Stimulated activated naive CD8-positive, alpha-beta T cell treated with anti-CD3 and anti-CD28 coated beads, Interleukin-15, Interleukin-2, amounts not matched to agents 100 ng/mL and 50 ng/mL, for 24 hours (primary cell): ENCODE measurements around the gene PCSK6.

Experiments used
- H3K27ac Mint-ChIP-seq: one replicate; pipeline ENCODE4 v1.8.0; 2021; ENCODE audit warnings: mild to moderate bottlenecking, mixed read lengths
- H3K27me3 Mint-ChIP-seq: one replicate; pipeline ENCODE4 v1.8.0; 2021; ENCODE audit warnings: mixed read lengths
- H3K36me3 Mint-ChIP-seq: one replicate; pipeline ENCODE4 v1.8.0; 2021; ENCODE audit warnings: low read depth, mixed read lengths
- H3K4me1 Mint-ChIP-seq: one replicate; pipeline ENCODE4 v1.8.0; 2021; ENCODE audit warnings: low read depth, mixed read lengths
- H3K4me3 Mint-ChIP-seq: one replicate; pipeline ENCODE4 v1.8.0; 2021; ENCODE audit warnings: mild to moderate bottlenecking, mixed read lengths
- H3K9me3 Mint-ChIP-seq: one replicate; pipeline ENCODE4 v1.8.0; 2021; ENCODE audit warnings: mixed read lengths

Gene PCSK6

GRCh38 chr15:101275018-101275417 lies 214.5 kb downstream of the PCSK6 start:
- Mint-ChIP-seq H3K4me1 (peaks cover 30% of the 10 kb centered on the region), H3K4me3 (peak overlapping the region; percentile 59), H3K9me3 (no peaks in the 10 kb centered on the region), H3K27me3 (no peaks in the 10 kb centered on the region), H3K27ac (peak overlapping the region; percentile 17), H3K36me3 (peaks cover 62% of the 10 kb centered on the region)

- peaks cover 60% of the 10 kb centered on the region for H3K36me3 Mint-ChIP-seq
Observed at GRCh38 chr15:101273534-101273933, 216.0 kb downstream of the PCSK6 start.

GRCh38 chr15:101272584-101272983 lies 216.9 kb downstream of the PCSK6 start:
- no peaks in the 10 kb centered on the region for H3K27me3 Mint-ChIP-seq
- H3K36me3 Mint-ChIP-seq, result peaks cover 59% of the 10 kb centered on the region
- no peaks in the 10 kb centered on the region for H3K9me3 Mint-ChIP-seq
- no peak overlapping the region for H3K4me3 Mint-ChIP-seq
- H3K4me1 Mint-ChIP-seq, result peaks cover 24% of the 10 kb centered on the region
- H3K27ac Mint-ChIP-seq, result no peak overlapping the region

More at GRCh38 chr15:101273534-101273933, 216.0 kb downstream of the PCSK6 start:
- H3K4me3 Mint-ChIP-seq, result no peak overlapping the region
- no peaks in the 10 kb centered on the region for H3K9me3 Mint-ChIP-seq
- H3K27me3 Mint-ChIP-seq, result no peaks in the 10 kb centered on the region
- H3K4me1 Mint-ChIP-seq, result peaks cover 30% of the 10 kb centered on the region
- no peak overlapping the region for H3K27ac Mint-ChIP-seq

GRCh38 chr15:101269479-101270223 lies 219.9 kb downstream of the PCSK6 start:
- Mint-ChIP-seq H3K4me1 (peaks cover under 1% of the 10 kb centered on the region), H3K9me3 (no peaks in the 10 kb centered on the region), H3K4me3 (no peak overlapping the region), H3K27ac (no peak overlapping the region), H3K36me3 (peaks cover 50% of the 10 kb centered on the region), H3K27me3 (no peaks in the 10 kb centered on the region)

GRCh38 chr15:101267320-101268104 lies 222.0 kb downstream of the PCSK6 start:
- no peak overlapping the region for H3K27ac Mint-ChIP-seq
- H3K9me3 Mint-ChIP-seq, result no peaks in the 10 kb centered on the region
- peaks cover 30% of the 10 kb centered on the region for H3K36me3 Mint-ChIP-seq
- no peaks in the 10 kb centered on the region for H3K27me3 Mint-ChIP-seq
- H3K4me1 Mint-ChIP-seq, result peaks cover 10% of the 10 kb centered on the region
- H3K4me3 Mint-ChIP-seq, result no peak overlapping the region

- H3K36me3 Mint-ChIP-seq, result peaks cover 23% of the 10 kb centered on the region
- H3K4me3 Mint-ChIP-seq, result no peak overlapping the region
- no peaks in the 10 kb centered on the region for H3K27me3 Mint-ChIP-seq
- H3K27ac Mint-ChIP-seq, result no peak overlapping the region
- H3K4me1 Mint-ChIP-seq, result peaks cover 10% of the 10 kb centered on the region
- H3K9me3 Mint-ChIP-seq, result no peaks in the 10 kb centered on the region
Observed at GRCh38 chr15:101266787-101267186, 222.7 kb downstream of the PCSK6 start.

- Mint-ChIP-seq H3K27me3 (no peaks in the 10 kb centered on the region), H3K9me3 (no peaks in the 10 kb centered on the region), H3K36me3 (peaks cover 16% of the 10 kb centered on the region), H3K27ac (no peak overlapping the region), H3K4me3 (no peak overlapping the region), H3K4me1 (peaks cover 10% of the 10 kb centered on the region)
Observed at GRCh38 chr15:101266034-101266433, 223.5 kb downstream of the PCSK6 start.

- H3K36me3 Mint-ChIP-seq, result peaks cover 11% of the 10 kb centered on the region
- no peaks in the 10 kb centered on the region for H3K9me3 Mint-ChIP-seq
- no peak overlapping the region for H3K27ac Mint-ChIP-seq
- H3K27me3 Mint-ChIP-seq, result peaks cover 2% of the 10 kb centered on the region
- H3K4me1 Mint-ChIP-seq, result peaks cover 10% of the 10 kb centered on the region
- no peak overlapping the region for H3K4me3 Mint-ChIP-seq
Observed at GRCh38 chr15:101264911-101265641, 224.4 kb downstream of the PCSK6 start.

- Mint-ChIP-seq H3K27me3 (peaks cover 5% of the 10 kb centered on the region), H3K36me3 (peaks cover 2% of the 10 kb centered on the region), H3K9me3 (no peaks in the 10 kb centered on the region), H3K27ac (no peak overlapping the region), H3K4me1 (peaks cover 10% of the 10 kb centered on the region), H3K4me3 (no peak overlapping the region)
Observed at GRCh38 chr15:101264011-101264410, 225.5 kb downstream of the PCSK6 start.

GRCh38 chr15:101262551-101262950 lies 227.0 kb downstream of the PCSK6 start:
- peaks cover 5% of the 10 kb centered on the region for H3K27me3 Mint-ChIP-seq
- no peak overlapping the region for H3K4me3 Mint-ChIP-seq
- no peaks in the 10 kb centered on the region for H3K9me3 Mint-ChIP-seq
- H3K27ac Mint-ChIP-seq, result no peak overlapping the region
- no peaks in the 10 kb centered on the region for H3K36me3 Mint-ChIP-seq
- H3K4me1 Mint-ChIP-seq, result peaks cover 10% of the 10 kb centered on the region

- H3K9me3 Mint-ChIP-seq, result no peaks in the 10 kb centered on the region
- H3K4me3 Mint-ChIP-seq, result no peak overlapping the region
- H3K27me3 Mint-ChIP-seq, result peaks cover 5% of the 10 kb centered on the region
- no peaks in the 10 kb centered on the region for H3K36me3 Mint-ChIP-seq
- peaks cover 26% of the 10 kb centered on the region for H3K4me1 Mint-ChIP-seq
- H3K27ac Mint-ChIP-seq, result peak overlapping the region; percentile 40
Observed at GRCh38 chr15:101258238-101259144, 231.0 kb downstream of the PCSK6 start.

GRCh38 chr15:101256757-101257156 lies 232.8 kb downstream of the PCSK6 start:
- Mint-ChIP-seq H3K36me3 (no peaks in the 10 kb centered on the region), H3K4me1 (peaks cover 33% of the 10 kb centered on the region), H3K4me3 (no peak overlapping the region), H3K27ac (no peak overlapping the region), H3K9me3 (no peaks in the 10 kb centered on the region), H3K27me3 (peaks cover 5% of the 10 kb centered on the region)

GRCh38 chr15:101255615-101256241 lies 233.8 kb downstream of the PCSK6 start:
- Mint-ChIP-seq H3K4me3 (no peak overlapping the region), H3K9me3 (no peaks in the 10 kb centered on the region), H3K27ac (no peak overlapping the region), H3K4me1 (peaks cover 33% of the 10 kb centered on the region), H3K36me3 (no peaks in the 10 kb centered on the region), H3K27me3 (peaks cover 5% of the 10 kb centered on the region)

GRCh38 chr15:101255051-101255395 lies 234.5 kb downstream of the PCSK6 start:
- H3K4me1 Mint-ChIP-seq, result peaks cover 40% of the 10 kb centered on the region

More at GRCh38 chr15:101255051-101255395, 234.5 kb downstream of the PCSK6 start:
- H3K36me3 Mint-ChIP-seq, result peaks cover 6% of the 10 kb centered on the region
- no peak overlapping the region for H3K27ac Mint-ChIP-seq
- H3K27me3 Mint-ChIP-seq, result peaks cover 2% of the 10 kb centered on the region
- no peaks in the 10 kb centered on the region for H3K9me3 Mint-ChIP-seq
- H3K4me3 Mint-ChIP-seq, result no peak overlapping the region
